GM12801 (cell line): ENCODE measurements around the gene ING1.

ENCODE experiments used
- CTCF ChIP-seq: IDR thresholded peaks from one replicate; pipeline ENCODE4 v1.5.1; 2011; ENCODE audit warnings: control low read depth; ENCODE audit not compliant: insufficient read length; ENCODE audit errors: extremely low read depth

The ING1 gene

GRCh38 chr13:110677731-110678545 is 35.6 kb upstream of the ING1 start:
- TF ChIP-seq CTCF: no peak

GRCh38 chr13:110680852-110681251 is 32.6 kb upstream of the ING1 start:
- TF ChIP-seq CTCF: no peak

- TF ChIP-seq CTCF: no peak
These were observed 31.5 kb upstream of the ING1 start for GRCh38 chr13:110681868-110682550.

- TF ChIP-seq CTCF: no peak
These were observed 30.8 kb upstream of the ING1 start for GRCh38 chr13:110682746-110683145.

GRCh38 chr13:110683203-110683883 is 30.2 kb upstream of the ING1 start:
- no peak for TF ChIP-seq CTCF

GRCh38 chr13:110683921-110684320 is 29.6 kb upstream of the ING1 start:
- no peak for TF ChIP-seq CTCF

- no peak for TF ChIP-seq CTCF
These were observed 29.0 kb upstream of the ING1 start for GRCh38 chr13:110684388-110685056.
